ENCODE data around the gene GNG13.

Gene GNG13

GRCh38 chr16:765488-765865, 35.1 kb downstream of the GNG13 start:
- TF ChIP-seq CTCF (IDR thresholded peaks at IDR 0.05; ENCODE audit: insufficient read depth, low read depth, low read length, missing control alignments), result no peak
- no peak overlapping the region for H3K4me3 ChIP-seq (ENCODE audit: low read depth, low read length)
- no peak for DNase-seq (ENCODE audit: low read depth)

GRCh38 chr16:764848-765487, 35.6 kb downstream of the GNG13 start:
- TF ChIP-seq CTCF (IDR thresholded peaks at IDR 0.05; ENCODE audit: insufficient read depth, low read depth, low read length, missing control alignments), result no peak
- DNase-seq (ENCODE audit: low read depth), result no peak
- no peak overlapping the region for H3K4me3 ChIP-seq (ENCODE audit: low read depth, low read length)

- no peak for DNase-seq (ENCODE audit: low read depth)
- no peak overlapping the region for H3K4me3 ChIP-seq (ENCODE audit: low read depth, low read length)
- TF ChIP-seq CTCF (IDR thresholded peaks at IDR 0.05; ENCODE audit: insufficient read depth, low read depth, low read length, missing control alignments), result no peak
Measured at GRCh38 chr16:764184-764750, 36.3 kb downstream of the GNG13 start.

GRCh38 chr16:763369-764183, 37.0 kb downstream of the GNG13 start:
- H3K4me3 ChIP-seq (ENCODE audit: low read depth, low read length), result no peak overlapping the region
- no peak for DNase-seq (ENCODE audit: low read depth)
- no peak for TF ChIP-seq CTCF (IDR thresholded peaks at IDR 0.05; ENCODE audit: insufficient read depth, low read depth, low read length, missing control alignments)

GRCh38 chr16:762595-763268, 37.8 kb downstream of the GNG13 start:
- DNase-seq (ENCODE audit: low read depth), result no peak
- H3K4me3 ChIP-seq (ENCODE audit: low read depth, low read length), result no peak overlapping the region
- TF ChIP-seq CTCF (IDR thresholded peaks at IDR 0.05; ENCODE audit: insufficient read depth, low read depth, low read length, missing control alignments), result no peak

GRCh38 chr16:761625-762513, 38.7 kb downstream of the GNG13 start:
- no peak for TF ChIP-seq CTCF (IDR thresholded peaks at IDR 0.05; ENCODE audit: insufficient read depth, low read depth, low read length, missing control alignments)
- H3K4me3 ChIP-seq (ENCODE audit: low read depth, low read length), result no peak overlapping the region
- DNase-seq (ENCODE audit: low read depth), result no peak
